NCI-H2081 treated with DMSO at 0.1 percent for 48 hours (cell line): ENCODE measurements around the gene ERCC6L2.

Experiments
- DNase-seq: peaks from one replicate; lab custom pipeline; 2025; lab: John Stamatoyannopoulos, UW

The ERCC6L2 gene

GRCh38 chr9:95920017-95920416 lies 44.5 kb downstream of the ERCC6L2 start:
- DNase-seq, result no peak

DNA sequence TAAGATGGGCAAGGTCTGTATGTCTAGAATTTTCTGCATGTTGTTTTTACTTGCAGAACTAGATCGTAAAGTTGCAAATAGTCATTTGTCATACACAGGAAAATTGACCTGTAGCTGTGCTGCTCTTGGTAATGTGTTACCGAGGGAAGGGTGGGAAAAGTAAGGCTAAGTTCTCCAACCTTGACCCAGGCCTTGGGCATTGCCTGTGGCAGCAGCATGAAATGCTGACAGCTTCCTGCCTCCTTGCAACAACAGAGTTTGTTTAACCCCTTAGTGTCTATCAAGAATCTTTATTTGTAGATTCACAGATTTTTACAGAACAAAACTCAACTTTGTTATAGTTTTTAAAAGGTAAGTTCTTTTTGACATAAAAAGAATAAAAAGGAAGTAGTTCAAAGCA lies 48.3 kb downstream of the ERCC6L2 start:
- DNase-seq, result no peak

GRCh38 chr9:95924987-95925386 lies 49.5 kb downstream of the ERCC6L2 start:
- no peak for DNase-seq

GRCh38 chr9:95927271-95928004 lies 51.9 kb downstream of the ERCC6L2 start:
- DNase-seq, result no peak

GRCh38 chr9:95930277-95930676 lies 54.8 kb downstream of the ERCC6L2 start:
- DNase-seq, result no peak

DNA sequence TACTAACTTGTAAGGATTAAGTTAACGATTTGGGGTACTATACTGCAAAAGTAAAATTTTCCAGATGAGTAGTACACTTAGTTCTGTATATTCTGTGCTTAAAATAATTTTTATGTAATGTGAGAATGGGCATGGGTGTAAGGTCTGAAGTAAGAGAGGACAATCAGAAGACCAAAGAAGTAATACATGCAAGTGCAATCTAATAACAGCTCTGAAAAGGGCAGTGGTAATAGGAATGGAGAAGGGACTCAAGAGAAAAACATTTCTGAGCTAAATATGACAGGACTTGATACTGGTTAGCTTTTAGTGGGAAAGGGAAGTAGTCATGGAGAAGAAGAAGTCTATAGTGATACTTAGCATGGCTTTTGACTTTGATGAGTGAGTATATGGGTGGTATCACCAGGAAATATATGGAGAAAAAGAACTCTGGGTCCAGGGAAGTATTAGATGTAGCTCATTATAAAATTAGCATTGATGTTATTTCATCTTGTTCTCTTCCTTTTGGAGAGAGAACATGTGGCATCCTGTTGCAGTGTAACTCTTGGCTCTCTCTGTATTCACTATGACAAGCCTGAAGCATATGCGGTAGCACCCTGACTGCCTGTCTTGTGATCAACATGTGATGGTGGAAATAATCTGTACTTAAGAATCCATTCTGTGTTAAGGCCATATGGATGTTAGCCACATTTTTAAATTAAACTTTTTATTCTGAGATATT lies 60.5 kb downstream of the ERCC6L2 start:
- DNase-seq, result no peak

DNA sequence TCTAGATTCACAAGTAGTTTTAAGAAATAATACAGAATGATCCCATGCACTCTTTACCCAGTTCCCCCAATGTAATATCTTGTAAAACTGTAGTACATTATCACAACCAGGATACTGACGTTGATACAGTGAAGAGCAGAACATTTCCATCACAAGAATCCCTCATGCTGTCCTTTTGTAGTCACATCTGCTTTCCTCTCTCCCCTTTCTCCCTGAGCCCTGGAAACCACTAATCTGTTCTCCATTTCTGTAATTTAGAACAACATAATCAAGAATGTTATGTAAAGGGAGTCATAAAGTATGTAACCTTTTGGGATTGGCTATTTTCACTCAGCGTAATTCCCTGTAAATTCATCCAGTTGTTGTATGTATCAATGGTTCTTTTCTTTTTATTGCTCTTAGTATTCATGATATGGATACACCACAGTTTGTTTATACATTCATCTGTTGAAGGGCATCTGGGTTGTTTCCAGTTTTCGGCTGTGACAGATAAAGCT lies 61.1 kb downstream of the ERCC6L2 start:
- no peak for DNase-seq

- no peak for DNase-seq
Observed at GRCh38 chr9:95937131-95937530, 61.6 kb downstream of the ERCC6L2 start.

GRCh38 chr9:95938724-95939123 lies 63.2 kb downstream of the ERCC6L2 start:
- no peak for DNase-seq

DNA sequence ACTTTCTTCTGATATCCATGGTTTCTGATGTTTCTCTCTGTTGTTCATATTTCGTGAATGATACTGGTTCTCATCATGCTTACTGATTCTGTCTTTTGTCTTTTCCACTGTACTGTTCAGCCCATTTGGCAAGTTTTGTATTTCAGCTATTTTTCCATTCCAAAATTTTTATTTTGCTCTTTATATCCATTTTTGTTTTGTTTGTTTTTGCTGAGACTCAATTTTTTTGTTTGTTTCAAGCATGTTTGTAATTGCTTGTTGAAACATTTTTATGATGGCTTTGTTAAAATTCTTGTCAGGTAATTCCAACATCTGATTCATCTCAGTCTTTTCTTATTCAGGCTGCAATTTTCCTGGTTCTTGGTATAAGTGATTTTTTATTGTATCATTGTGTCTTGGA lies 64.0 kb downstream of the ERCC6L2 start:
- no peak for DNase-seq

- no peak for DNase-seq
Observed at GRCh38 chr9:95940265-95940664, 64.8 kb downstream of the ERCC6L2 start.

DNA sequence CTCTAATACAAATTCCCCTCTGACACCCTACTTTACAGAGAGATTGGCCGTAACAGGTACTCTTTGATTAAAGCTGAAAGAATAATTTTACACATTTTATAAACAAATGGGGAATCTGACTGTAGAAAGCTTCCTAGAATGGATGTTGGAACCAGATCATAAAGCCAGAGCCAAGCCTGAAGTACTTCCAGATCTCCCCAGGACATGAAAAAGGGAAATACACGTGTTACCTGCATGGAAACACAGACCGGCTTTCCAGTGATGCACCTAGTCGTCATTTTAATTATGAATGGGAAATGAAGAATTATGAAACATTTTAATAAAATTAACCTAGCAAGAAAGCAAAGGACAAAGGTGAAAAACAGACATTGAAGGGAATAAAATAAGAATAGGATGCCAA lies 66.5 kb downstream of the ERCC6L2 start:
- DNase-seq, result no peak

GRCh38 chr9:95947118-95947517 lies 71.6 kb downstream of the ERCC6L2 start:
- DNase-seq, result no peak

DNA sequence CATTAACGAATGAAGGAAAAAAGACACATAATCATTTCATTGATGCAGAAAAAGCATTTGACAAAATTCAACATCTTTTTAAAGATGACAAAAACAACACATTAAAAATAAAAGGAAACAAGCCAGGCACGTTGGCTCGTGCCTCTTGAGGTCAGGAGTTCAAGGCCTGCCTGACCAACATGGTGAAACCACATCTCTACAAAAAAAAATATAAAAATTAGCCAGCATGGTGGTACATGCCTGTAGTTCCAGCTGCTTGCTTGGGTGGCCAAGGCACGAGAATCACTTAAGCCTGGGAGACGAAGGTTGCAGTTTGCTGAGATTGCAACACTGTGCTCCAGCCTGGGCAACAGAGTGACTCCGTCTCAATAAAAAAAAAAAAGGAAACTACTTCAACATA lies 77.0 kb downstream of the ERCC6L2 start:
- DNase-seq, result no peak

DNA sequence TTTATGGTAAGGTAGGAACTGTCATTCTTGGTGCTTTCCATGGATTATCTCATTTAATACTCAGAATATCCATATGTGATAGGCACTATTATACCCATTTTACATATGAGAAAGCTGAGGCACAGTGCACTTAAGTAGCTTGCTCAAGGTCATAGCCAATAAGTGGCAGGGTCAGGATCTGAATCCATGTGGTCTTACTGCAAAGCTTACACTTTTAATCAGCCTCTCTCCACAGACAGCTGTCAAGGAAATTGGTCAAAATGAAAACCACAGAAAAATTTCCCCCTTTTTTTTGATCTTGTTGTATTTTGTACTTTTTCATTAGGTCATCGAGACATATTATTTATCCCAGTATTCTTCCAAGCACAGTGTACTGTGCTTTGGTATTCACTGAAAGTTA lies 78.5 kb downstream of the ERCC6L2 start:
- no peak for DNase-seq

DNA sequence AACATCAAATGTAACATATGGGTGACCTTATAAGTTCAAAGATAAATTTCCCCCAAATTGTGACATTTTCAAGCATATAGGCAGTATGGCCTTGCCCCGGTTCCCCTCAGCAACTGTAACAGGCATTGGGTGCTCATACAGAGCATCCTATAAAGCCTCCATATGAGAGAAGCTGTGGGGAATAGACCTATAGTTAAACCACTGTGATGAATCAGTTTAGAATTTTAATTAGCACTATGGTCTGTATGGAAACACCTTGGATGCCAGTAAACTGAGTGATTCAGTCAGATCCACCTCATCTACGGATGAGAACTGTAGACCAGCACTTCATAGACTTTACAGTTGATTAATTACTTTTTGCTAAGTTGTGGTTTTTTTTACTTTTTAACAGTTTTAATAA lies 79.4 kb downstream of the ERCC6L2 start:
- DNase-seq, result no peak

GRCh38 chr9:95962936-95963335 lies 87.4 kb downstream of the ERCC6L2 start:
- no peak for DNase-seq

DNA sequence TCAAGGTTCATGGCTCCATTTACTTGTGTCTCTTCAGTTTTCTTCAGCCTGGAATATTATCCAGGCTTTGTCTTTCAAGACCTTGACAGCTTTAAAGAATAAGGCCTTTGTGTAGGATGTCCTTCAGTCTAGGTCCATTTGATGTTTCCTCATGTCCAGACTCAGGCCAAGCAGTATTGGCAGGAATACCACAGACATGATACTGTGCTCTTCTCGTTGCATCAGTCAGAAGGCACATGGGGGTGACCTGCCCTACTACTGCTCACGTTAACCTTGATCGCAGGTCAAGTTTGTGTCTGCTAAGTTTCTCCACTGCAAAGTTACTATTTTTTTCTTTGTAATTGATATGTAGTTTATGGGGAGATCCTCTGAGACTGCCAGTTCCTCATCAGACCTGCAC lies 88.2 kb downstream of the ERCC6L2 start:
- no peak for DNase-seq

DNA sequence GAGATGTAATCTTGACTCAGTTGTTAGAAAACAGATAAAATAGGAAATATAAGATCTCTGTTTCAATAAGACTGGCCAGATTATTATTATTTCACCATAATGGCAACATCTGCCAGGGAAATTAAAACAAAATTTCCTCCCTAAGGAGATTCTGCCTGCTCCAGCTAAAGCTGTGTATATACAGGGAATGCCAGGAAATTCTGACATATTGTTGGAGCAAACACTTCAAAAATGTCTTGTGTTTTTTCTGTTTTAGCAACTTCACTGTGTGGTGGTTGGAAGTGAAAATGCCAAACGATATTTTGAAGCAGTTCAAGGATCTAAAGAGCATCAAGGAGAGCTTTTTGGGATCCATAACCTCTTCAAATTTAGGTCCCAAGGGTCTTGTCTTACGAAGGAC lies 90.8 kb downstream of the ERCC6L2 start:
- no peak for DNase-seq

- no peak for DNase-seq
Observed at GRCh38 chr9:95970317-95970716, 94.8 kb downstream of the ERCC6L2 start.

- DNase-seq, result no peak
Observed at GRCh38 chr9:95971815-95972214, 96.3 kb downstream of the ERCC6L2 start.

DNA sequence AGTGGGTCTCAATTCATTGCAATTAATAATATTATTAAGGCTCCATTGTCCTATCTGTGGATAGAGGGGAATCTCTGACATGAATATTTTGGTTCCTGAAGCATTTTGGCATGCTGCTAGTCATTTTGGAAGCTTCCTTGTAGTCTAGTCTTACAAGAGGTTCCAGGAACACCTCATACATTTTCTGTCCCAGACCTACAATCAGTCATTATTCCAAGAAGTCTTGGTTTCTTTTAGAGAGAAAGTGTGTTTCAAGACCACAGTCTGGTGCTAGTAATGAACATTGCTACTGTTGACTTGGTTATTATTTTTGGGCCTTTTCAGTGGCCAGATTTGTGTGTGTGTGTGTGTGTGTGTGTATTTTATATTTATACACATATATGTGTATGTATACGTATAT lies 98.9 kb downstream of the ERCC6L2 start:
- no peak for DNase-seq

DNA sequence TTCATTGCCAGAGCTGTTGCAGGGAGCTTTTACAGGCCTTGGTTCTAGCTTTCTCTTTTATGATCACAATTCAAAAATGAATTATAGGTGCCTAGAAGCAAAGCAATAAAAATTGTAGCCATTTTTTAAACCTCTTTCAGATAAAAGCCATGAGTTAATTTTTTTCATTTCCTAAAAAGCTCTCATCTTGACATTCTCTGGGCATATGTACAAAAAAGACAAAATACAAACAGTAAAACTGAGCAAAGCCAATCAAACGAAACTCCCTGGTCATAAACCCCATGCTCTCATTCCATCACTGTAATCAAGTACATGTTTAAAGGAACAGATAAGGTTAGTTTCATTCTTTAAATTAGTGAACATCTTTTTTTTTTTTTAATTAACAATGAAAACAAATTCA lies 101.9 kb downstream of the ERCC6L2 start:
- no peak for DNase-seq

- no peak for DNase-seq
Observed at GRCh38 chr9:95978106-95978505, 102.6 kb downstream of the ERCC6L2 start.
